Thoracic aorta (tissue), 2 donors: ENCODE results near the gene BBIP1. TPM values are rescaled to one million over a fixed set of nuclear protein-coding genes. Genes with fewer than 3 reads are reported as not detected.

Source experiments
- ATAC-seq: fragments of 150-250 bp; one replicate; pipeline ENCODE4 v1.8.0; 2017; ENCODE audit warnings: low read depth; ENCODE audit not compliant: insufficient number of reproducible peaks, low FRiP score
- DNase-seq: peaks from one replicate; pipeline ENCODE4 v3.0.0-alpha.2; 2020; ENCODE audit warnings: low spot score
- H3K27ac ChIP-seq, 2 donors: fragments of 200-600 bp; sonication (generic); 1 replicate in 1 of 2; 2 replicates in 1 of 2; pipeline ENCODE4 v1.5.1; 2016; ENCODE audit warnings: mild to moderate bottlenecking in 2 of 2, moderate library complexity in 2 of 2
- H3K27me3 ChIP-seq: fragments of 200-600 bp; sonication (generic); replicated peaks from 2 replicates; pipeline ENCODE4 v1.6.0; 2016; ENCODE audit warnings: mild to moderate bottlenecking; ENCODE audit not compliant: insufficient read depth
- H3K36me3 ChIP-seq: fragments of 200-600 bp; sonication (generic); one replicate; pipeline ENCODE4 v1.5.1; 2016
- H3K4me1 ChIP-seq, 2 donors: fragments of 200-600 bp; sonication (generic); 1 replicate in 1 of 2; 2 replicates in 1 of 2; pipeline versions ENCODE4 v1.5.1 to v1.6.0; 2016; ENCODE audit warnings: low read depth in 2 of 2, mild to moderate bottlenecking in 1 of 2; ENCODE audit not compliant: control insufficient read depth in 1 of 2
- H3K4me3 ChIP-seq: fragments of 200-600 bp; sonication (generic); 2 replicates; pipeline ENCODE4 v1.5.1; 2016; ENCODE audit warnings: mild to moderate bottlenecking
- H3K9me3 ChIP-seq: fragments of 200-600 bp; sonication (generic); 2 replicates; pipeline ENCODE4 v1.5.1; 2016
- total RNA-seq, 2 donors: library from RNA; depleted of rRNA; stranded (reverse); fragments of >200 nt; gene quantifications; one replicate each; pipeline versions ENCODE4 v1.1.0 to v1.2.3, GENCODE V29; 2016
- TF ChIP-seq, protein P1 (sequence below): fragments of 200-600 bp; sonication (generic); IDR thresholded peaks from one replicate; pipeline ENCODE4 v1.5.1; 2019; ENCODE audit warnings: antibody characterized with exemption

The BBIP1 gene
- total RNA-seq, 2 donors from 2014 or later: 19.0 to 33.2 TPM

DNA sequence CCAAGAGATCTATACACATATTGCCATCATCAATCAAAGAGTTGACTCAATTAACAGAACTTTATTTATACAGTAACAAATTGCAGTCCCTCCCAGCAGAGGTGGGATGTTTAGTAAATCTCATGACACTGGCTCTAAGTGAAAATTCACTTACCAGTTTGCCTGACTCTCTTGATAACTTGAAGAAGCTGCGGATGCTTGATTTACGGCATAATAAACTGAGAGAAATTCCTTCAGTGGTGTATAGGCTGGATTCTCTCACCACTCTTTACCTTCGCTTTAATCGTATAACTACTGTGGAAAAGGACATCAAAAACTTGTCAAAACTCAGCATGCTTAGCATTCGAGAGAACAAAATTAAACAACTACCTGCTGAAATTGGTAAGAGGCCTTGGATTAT, 45.7 kb upstream of the BBIP1 start:
- no peak for DNase-seq
- no peaks in the 10 kb centered on the region for H3K9me3 ChIP-seq
- TF ChIP-seq, protein P1, sequence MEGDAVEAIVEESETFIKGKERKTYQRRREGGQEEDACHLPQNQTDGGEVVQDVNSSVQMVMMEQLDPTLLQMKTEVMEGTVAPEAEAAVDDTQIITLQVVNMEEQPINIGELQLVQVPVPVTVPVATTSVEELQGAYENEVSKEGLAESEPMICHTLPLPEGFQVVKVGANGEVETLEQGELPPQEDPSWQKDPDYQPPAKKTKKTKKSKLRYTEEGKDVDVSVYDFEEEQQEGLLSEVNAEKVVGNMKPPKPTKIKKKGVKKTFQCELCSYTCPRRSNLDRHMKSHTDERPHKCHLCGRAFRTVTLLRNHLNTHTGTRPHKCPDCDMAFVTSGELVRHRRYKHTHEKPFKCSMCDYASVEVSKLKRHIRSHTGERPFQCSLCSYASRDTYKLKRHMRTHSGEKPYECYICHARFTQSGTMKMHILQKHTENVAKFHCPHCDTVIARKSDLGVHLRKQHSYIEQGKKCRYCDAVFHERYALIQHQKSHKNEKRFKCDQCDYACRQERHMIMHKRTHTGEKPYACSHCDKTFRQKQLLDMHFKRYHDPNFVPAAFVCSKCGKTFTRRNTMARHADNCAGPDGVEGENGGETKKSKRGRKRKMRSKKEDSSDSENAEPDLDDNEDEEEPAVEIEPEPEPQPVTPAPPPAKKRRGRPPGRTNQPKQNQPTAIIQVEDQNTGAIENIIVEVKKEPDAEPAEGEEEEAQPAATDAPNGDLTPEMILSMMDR: no peak
- H3K4me1 ChIP-seq: peaks cover 44 to 51% of the 10 kb centered on the region in 2 donors
- H3K27me3 ChIP-seq: no peaks in the 10 kb centered on the region
- ATAC-seq: no peak
- H3K27ac ChIP-seq: no peak overlapping the region
- H3K36me3 ChIP-seq: peaks cover 2% of the 10 kb centered on the region
- H3K4me3 ChIP-seq: no peak overlapping the region

DNA sequence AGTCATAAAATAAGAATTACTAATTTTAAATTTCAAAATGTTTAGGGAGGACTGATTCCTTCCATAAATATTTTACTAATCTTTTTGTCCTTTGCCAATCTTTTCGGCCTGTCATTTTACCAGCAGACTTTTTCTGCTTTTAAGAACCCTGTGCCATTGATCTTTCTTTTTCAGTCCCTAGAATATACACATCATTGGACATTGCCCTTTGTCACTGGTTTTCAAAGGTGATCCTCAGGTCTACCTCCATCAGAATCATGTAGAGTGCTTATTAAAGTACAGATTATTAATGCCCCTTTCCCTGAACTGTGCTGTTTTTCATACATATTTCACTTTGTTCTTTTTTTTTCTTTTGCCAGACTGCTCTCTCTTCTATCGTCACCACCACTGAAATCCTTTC, 44.2 kb upstream of the BBIP1 start:
- H3K36me3 ChIP-seq: peaks cover 2% of the 10 kb centered on the region

DNA sequence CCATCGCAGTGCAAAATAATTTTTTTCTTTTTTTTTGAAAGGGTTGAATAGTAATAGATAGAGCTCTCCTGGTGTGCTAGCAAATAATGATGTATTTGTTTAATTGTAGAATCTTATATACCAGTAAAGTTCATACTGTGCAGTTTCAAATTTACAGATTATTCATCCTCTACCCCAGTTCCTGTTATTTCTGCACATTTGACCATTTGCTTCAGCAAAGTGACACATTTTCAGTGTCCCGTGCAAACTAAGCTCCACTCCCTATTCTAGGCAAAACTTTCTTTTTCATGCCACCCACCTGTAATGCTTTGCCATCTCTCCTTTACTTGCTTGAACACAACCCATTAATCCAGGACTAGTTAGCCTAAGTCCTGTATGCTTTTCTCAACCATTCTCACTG, 43.5 kb upstream of the BBIP1 start:
- TF ChIP-seq, protein P1: no peak
- H3K9me3 ChIP-seq: no peaks in the 10 kb centered on the region
- DNase-seq: no peak
- H3K27ac ChIP-seq: no peak overlapping the region
- H3K36me3 ChIP-seq: peaks cover 2% of the 10 kb centered on the region
- H3K4me1 ChIP-seq: peaks cover 39 to 51% of the 10 kb centered on the region in 2 donors
- H3K4me3 ChIP-seq: no peak overlapping the region
- no peaks in the 10 kb centered on the region for H3K27me3 ChIP-seq
- ATAC-seq: no peak

More for the DNA sequence above, 44.2 kb upstream of the BBIP1 start:
- no peaks in the 10 kb centered on the region for H3K27me3 ChIP-seq
- TF ChIP-seq, protein P1: no peak
- no peak overlapping the region for H3K4me3 ChIP-seq
- H3K4me1 ChIP-seq: peaks cover 39 to 51% of the 10 kb centered on the region in 2 donors
- DNase-seq (no peak), ATAC-seq (no peak)
- H3K9me3 ChIP-seq: no peaks in the 10 kb centered on the region
- H3K27ac ChIP-seq: no peak overlapping the region

DNA sequence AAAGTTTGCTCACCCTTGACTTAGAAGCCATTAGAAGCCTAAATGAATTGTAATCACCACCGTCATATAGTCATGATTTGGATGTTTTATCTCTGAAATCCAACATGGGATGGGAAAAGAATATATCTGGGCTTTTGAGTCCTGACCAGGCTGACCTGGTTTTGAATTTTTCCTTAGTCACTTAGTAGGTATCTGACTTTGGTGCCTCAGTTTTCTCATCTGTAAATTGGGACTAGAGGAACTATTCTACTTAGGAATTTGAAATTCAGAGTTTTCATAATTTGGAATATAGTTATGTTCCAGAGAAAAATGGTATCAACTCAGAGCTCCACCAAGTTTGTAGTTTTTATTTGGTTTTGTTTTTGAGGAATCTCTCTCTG, 41.3 kb upstream of the BBIP1 start:
- Histone ChIP-seq H3K27ac (no peak overlapping the region), H3K4me3 (no peak overlapping the region), H3K27me3 (no peaks in the 10 kb centered on the region), H3K4me1 (peaks cover 31 to 37% of the 10 kb centered on the region in 2 donors), H3K36me3 (peaks cover 2% of the 10 kb centered on the region), H3K9me3 (no peaks in the 10 kb centered on the region)
- TF ChIP-seq, protein P1: no peak
- no peak for DNase-seq
- ATAC-seq: no peak

DNA sequence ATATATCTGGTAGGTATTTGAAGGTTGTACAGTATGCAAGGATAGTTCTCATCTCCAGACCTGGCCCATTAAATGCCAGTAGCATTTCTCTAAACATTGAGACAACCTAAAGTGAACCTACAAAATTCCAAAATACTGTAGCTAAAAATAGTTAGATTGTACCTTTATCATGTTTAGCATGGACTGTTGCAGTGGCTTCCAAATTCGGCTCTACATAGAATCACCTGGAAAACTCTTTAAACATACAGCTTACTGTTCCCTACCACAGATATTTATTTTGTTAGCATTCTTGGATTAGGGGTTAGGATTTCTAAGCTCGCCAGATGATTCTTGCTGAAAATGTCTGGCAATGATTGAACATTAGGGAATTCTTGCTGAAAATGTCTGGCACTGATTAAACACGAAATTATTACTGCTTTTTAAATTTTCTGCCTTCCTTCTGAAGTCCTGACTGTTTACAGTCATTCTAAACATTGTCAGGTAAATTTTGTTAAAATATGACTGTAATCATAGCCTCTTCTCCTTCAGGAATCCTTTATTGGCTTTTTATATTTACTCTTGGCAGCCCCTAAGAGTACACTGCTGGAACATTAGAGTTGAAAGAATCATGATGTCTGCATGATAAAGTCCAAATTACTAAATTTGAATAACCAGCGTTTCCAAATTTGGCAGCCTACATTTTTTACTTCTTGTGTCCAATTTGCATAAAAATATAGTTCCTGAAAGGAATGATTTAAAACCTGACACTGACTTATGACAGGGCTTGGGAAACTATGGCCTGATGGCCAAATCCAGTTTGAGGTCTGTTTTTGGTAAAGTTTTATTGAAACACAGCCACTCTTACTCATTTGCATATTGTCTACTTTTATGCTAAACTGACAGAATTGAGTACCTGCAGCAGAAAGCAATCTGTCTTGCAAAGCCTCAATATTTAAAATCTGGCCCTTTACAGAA, 40.7 kb upstream of the BBIP1 start:
- TF ChIP-seq, protein P1: no peak
- no peaks in the 10 kb centered on the region for H3K9me3 ChIP-seq
- ATAC-seq: no peak
- peaks cover 2% of the 10 kb centered on the region for H3K36me3 ChIP-seq
- H3K27ac ChIP-seq: no peak overlapping the region
- no peak for DNase-seq
- no peaks in the 10 kb centered on the region for H3K27me3 ChIP-seq
- H3K4me1 ChIP-seq: peaks cover 31 to 34% of the 10 kb centered on the region in 2 donors
- H3K4me3 ChIP-seq: no peak overlapping the region
